ENCODE measurements around the gene DKK3. TPM values are rescaled to one million over a fixed set of nuclear protein-coding genes. Genes with fewer than 3 reads are reported as not detected.

The DKK3 gene
- total and polyA plus RNA-seq, 2 of the 13 experiments (the other 11 are each of a cell fraction or from before 2014, with no cell fraction given) = 0.09 to 0.67 TPM

DNA sequence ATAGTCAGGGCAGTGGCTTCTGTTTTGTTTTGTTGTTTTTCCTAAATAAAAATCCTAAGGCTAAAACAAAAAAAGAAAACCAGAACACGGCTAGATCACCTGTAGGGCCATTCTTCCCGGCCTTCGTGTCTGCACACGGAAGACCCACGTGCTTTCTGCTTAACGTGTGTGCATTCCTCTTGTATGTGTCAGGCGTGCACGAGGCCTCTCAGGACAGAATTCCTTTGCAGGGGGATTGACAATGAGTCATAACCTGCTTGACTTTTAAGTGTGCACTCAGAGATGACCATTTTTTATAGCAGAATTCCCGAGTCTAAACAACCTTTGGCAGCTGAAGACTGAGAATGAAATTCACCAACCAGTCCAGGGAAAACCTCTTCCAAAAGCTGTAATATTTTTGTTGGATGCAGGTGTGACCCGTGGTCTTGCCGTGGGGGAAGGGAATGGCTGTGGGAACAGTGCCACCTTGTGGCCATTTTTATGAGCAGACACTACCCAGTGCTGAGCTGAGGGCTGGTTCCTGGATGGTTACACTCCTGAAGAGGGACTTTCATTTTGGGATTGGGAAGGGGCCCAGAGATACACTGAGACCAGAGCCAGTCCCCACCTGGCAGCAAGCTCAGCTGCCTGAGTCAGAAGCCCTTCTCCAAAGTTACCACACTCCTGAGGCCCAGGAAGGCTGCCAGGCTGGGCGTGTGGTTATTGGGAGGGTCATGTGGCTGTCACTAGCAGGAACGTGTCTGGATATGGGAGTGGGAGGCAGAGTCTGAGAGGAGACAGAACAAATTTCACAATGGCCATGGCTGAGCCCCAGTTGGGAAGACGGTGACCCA, 35.7 kb upstream of the DKK3 start (continued):
- TF ChIP-seq, protein P1, sequence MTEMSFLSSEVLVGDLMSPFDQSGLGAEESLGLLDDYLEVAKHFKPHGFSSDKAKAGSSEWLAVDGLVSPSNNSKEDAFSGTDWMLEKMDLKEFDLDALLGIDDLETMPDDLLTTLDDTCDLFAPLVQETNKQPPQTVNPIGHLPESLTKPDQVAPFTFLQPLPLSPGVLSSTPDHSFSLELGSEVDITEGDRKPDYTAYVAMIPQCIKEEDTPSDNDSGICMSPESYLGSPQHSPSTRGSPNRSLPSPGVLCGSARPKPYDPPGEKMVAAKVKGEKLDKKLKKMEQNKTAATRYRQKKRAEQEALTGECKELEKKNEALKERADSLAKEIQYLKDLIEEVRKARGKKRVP (CRISPR knock-in tag; IDR thresholded peaks at IDR 0.05) = peak in 1 of 2 experiments; percentile 76; a peak in 2 of 4 replicates
- TF ChIP-seq MYNN (CRISPR knock-in tag; IDR thresholded peaks at IDR 0.05; ENCODE audit: low read depth) (no peak), NCOR1 (IDR thresholded peaks at IDR 0.05; ENCODE audit: borderline replicate concordance, low read length) (no peak), POGZ (CRISPR knock-in tag; IDR thresholded peaks at IDR 0.05) (0 out of 2 replicates have a peak, but pooled peaks have one; percentile 22), TGIF2 (CRISPR knock-in tag; IDR thresholded peaks at IDR 0.05) (peak; percentile 93), KLF9 (CRISPR knock-in tag; IDR thresholded peaks at IDR 0.05; ENCODE audit: low read depth) (no peak), SMC3 (IDR thresholded peaks at IDR 0.05; ENCODE audit: low read length) (peak; percentile 78), SRY (CRISPR knock-in tag; IDR thresholded peaks at IDR 0.05) (0 out of 2 replicates have a peak, but pooled peaks have one; percentile 76), AKAP8 (CRISPR knock-in tag; IDR thresholded peaks at IDR 0.05) (no peak), ZMYM2 (CRISPR knock-in tag; IDR thresholded peaks at IDR 0.05) (no peak), ZNF772 (CRISPR knock-in tag; IDR thresholded peaks at IDR 0.05) (no peak), SMAD9 (CRISPR knock-in tag; IDR thresholded peaks at IDR 0.05) (peak; percentile 80; the same call in 1 of the 2 replicates), ZNF501 (CRISPR knock-in tag; IDR thresholded peaks at IDR 0.05) (peak; percentile 40; the same call in 1 of the 2 replicates), CBX1 (IDR thresholded peaks at IDR 0.05; ENCODE audit: low read depth) (no peak)

All from HepG2 (cell line).